Gastrocnemius medialis (tissue), 4 donors: ENCODE data around the gene CKAP5.

Source experiments
- CTCF ChIP-seq, 5 experiments: fragments of 450-650 bp in 3 of 5; fragments of 200-600 bp in 2 of 5; sonication (generic) in 2 of 5; IDR thresholded peaks in 4 of 5; conservative IDR thresholded peaks in 1 of 5; 1 replicate in 4 of 5; 2 replicates in 1 of 5; pipeline ENCODE4 v1.5.1; 2016 to 2019; ENCODE audit warnings: antibody characterized with exemption in 5 of 5, mild to moderate bottlenecking in 3 of 5, moderate library complexity in 3 of 5
- POLR2A ChIP-seq, 2 donors: fragments of 450-650 bp; IDR thresholded peaks; one replicate each; pipeline ENCODE4 v1.6.1; 2017; ENCODE audit warnings: antibody characterized with exemption in 2 of 2, mild to moderate bottlenecking in 2 of 2, moderate library complexity in 2 of 2

GRCh38 chr11:46711303-46711702 lies 134.8 kb downstream of the CKAP5 start:
- no peak for TF ChIP-seq CTCF (IDR thresholded peaks at IDR 0.05 in 4 of 5, conservative IDR thresholded peaks at IDR 0.05 in 1 of 5)
- TF ChIP-seq POLR2A (IDR thresholded peaks at IDR 0.05), result no peak
